ENCODE results near the gene PCDH9.

PCDH9 gene

DNA sequence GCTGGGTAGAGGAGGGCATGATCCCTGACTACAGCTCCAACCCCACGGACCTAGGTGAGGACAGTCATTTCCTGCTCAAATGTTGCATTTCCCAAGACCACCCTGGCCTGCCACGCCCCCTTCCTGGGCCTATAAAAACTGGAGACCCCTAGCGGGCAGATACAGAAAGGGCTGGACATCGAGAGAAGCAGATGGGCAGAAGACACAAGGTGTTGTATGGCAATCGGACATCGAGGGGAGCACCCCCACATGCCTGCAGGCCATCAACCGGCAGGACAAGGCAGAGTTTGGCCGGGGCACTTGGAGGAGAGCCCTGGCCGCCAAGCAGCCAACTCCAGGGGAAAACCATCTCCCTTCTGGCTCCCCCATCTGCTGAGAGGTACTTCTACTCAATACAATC is 746.4 kb downstream of the PCDH9 start:
- no peak overlapping the region for H3K27ac ChIP-seq (ENCODE audit: low read depth, low read length)
- no peak overlapping the region for H4K8ac ChIP-seq (ENCODE audit: low read depth, low read length)
- H3K23ac ChIP-seq (ENCODE audit: low read length): no peak overlapping the region
- H2BK5ac ChIP-seq (ENCODE audit: low read depth, low read length, poor library complexity): no peak overlapping the region
- no peak overlapping the region for H3K4me3 ChIP-seq (ENCODE audit: low read depth, low read length)
- no peaks in the 10 kb centered on the region for H3K4me1 ChIP-seq (ENCODE audit: control insufficient read depth in 1 of 2, insufficient read depth in 2 of 2, low read length in 2 of 2)
- no peak overlapping the region for H3K14ac ChIP-seq (ENCODE audit: low read length)
- no peaks in the 10 kb centered on the region for H3K79me1 ChIP-seq (ENCODE audit: low read length)
- H3K4me2 ChIP-seq (ENCODE audit: low read length): no peak overlapping the region
- H2AFZ ChIP-seq (ENCODE audit: insufficient read depth, low read length, poor library complexity): no peak overlapping the region
- no peak overlapping the region for H2AK5ac ChIP-seq (ENCODE audit: low read length)
- H3K4ac ChIP-seq (ENCODE audit: low read depth, low read length): no peak overlapping the region
- H3K18ac ChIP-seq (ENCODE audit: low read length): no peak overlapping the region
- no peaks in the 10 kb centered on the region for H3K79me2 ChIP-seq (ENCODE audit: control insufficient read depth, insufficient read depth, low read length, poor library complexity)
- DNase-seq: no peak
- no peaks in the 10 kb centered on the region for H3K27me3 ChIP-seq (ENCODE audit: insufficient read depth, low read length)
- H4K12ac ChIP-seq (ENCODE audit: low read depth, low read length): no peak overlapping the region
- no peak overlapping the region for H3K9ac ChIP-seq (ENCODE audit: low read length)
- no peaks in the 10 kb centered on the region for H3K36me3 ChIP-seq (ENCODE audit: control insufficient read depth in 1 of 2, insufficient read depth in 2 of 2, low read length in 2 of 2)
- H2BK120ac ChIP-seq (ENCODE audit: insufficient read depth, low read length, poor library complexity): no peak overlapping the region
- no peak overlapping the region for H4K91ac ChIP-seq (ENCODE audit: low read depth, low read length)
- no peaks in the 10 kb centered on the region for H3K9me3 ChIP-seq (ENCODE audit: insufficient read depth, low read depth, low read length)
- H2BK12ac ChIP-seq (ENCODE audit: low read length): no peak overlapping the region
- no CpG with 5 or more reads among the region's 9 CpGs for WGBS (ENCODE audit: extremely low coverage, insufficient coverage, insufficient read length)

DNA sequence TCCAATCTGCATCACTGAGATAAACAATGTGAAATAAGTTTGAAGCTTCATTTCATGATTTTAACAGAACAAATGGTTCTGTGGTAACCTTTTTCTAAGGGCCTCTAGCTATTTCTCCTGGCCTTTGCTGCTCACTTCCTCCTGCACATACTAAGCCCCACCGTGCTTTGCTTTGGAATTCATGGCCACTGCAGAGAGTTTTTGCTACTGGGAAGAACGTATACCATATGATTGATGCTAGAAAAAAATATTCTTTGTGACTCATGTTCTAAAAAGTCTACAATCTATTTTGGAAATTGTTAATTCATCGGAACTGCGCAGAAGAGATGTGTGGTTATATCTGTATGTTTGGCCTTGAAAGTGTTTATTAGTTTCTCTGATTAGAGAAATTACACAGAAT is 747.3 kb downstream of the PCDH9 start:
- no peak overlapping the region for H2AFZ ChIP-seq (ENCODE audit: insufficient read depth, low read length, poor library complexity)
- no CpG with 5 or more reads among the region's 4 CpGs for WGBS (ENCODE audit: extremely low coverage, insufficient coverage, insufficient read length)

DNA sequence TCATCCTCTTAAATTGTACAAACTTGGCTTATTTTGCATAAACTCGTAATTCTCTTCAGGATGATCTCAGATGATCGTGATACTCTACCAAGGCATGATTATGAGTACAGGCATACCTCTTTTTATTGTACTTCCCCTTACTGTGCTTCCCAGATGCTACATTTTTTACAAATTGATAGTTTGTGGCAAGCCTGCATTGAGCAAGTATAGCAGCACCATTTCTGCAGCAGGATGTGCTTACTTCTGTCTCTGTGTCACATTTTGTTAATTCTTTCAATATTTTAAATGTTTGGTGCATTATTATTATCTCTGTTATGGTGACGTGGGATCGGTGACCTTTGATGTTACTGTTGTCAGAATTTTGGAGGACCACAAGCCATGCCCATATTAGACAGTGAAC is 752.3 kb downstream of the PCDH9 start:
- H4K91ac ChIP-seq (ENCODE audit: low read depth, low read length): no peak overlapping the region
- no peak overlapping the region for H2AFZ ChIP-seq (ENCODE audit: insufficient read depth, low read length, poor library complexity)
- no peaks in the 10 kb centered on the region for H3K9me3 ChIP-seq (ENCODE audit: insufficient read depth, low read depth, low read length)
- DNase-seq: no peak
- no peak overlapping the region for H4K8ac ChIP-seq (ENCODE audit: low read depth, low read length)
- H3K4me1 ChIP-seq (ENCODE audit: control insufficient read depth in 1 of 2, insufficient read depth in 2 of 2, low read length in 2 of 2): no peaks in the 10 kb centered on the region
- no peak overlapping the region for H2BK12ac ChIP-seq (ENCODE audit: low read length)
- no peak overlapping the region for H4K12ac ChIP-seq (ENCODE audit: low read depth, low read length)
- no peak overlapping the region for H2BK120ac ChIP-seq (ENCODE audit: insufficient read depth, low read length, poor library complexity)
- no peak overlapping the region for H3K27ac ChIP-seq (ENCODE audit: low read depth, low read length)
- H3K27me3 ChIP-seq (ENCODE audit: insufficient read depth, low read length): no peaks in the 10 kb centered on the region
- no peak overlapping the region for H3K4me2 ChIP-seq (ENCODE audit: low read length)
- no peak overlapping the region for H3K4ac ChIP-seq (ENCODE audit: low read depth, low read length)
- no peak overlapping the region for H3K9ac ChIP-seq (ENCODE audit: low read length)
- no CpG with 5 or more reads among the region's 4 CpGs for WGBS (ENCODE audit: extremely low coverage, insufficient coverage, insufficient read length)
- no peaks in the 10 kb centered on the region for H3K79me1 ChIP-seq (ENCODE audit: low read length)
- no peak overlapping the region for H2AK5ac ChIP-seq (ENCODE audit: low read length)
- H3K23ac ChIP-seq (ENCODE audit: low read length): no peak overlapping the region
- H3K18ac ChIP-seq (ENCODE audit: low read length): no peak overlapping the region
- H2BK5ac ChIP-seq (ENCODE audit: low read depth, low read length, poor library complexity): no peak overlapping the region
- H3K14ac ChIP-seq (ENCODE audit: low read length): no peak overlapping the region
- H3K4me3 ChIP-seq (ENCODE audit: low read depth, low read length): no peak overlapping the region
- H3K79me2 ChIP-seq (ENCODE audit: control insufficient read depth, insufficient read depth, low read length, poor library complexity): no peaks in the 10 kb centered on the region
- no peaks in the 10 kb centered on the region for H3K36me3 ChIP-seq (ENCODE audit: control insufficient read depth in 1 of 2, insufficient read depth in 2 of 2, low read length in 2 of 2)

More for the DNA sequence above, 747.3 kb downstream of the PCDH9 start:
- Histone ChIP-seq H3K9me3 (ENCODE audit: insufficient read depth, low read depth, low read length) (no peaks in the 10 kb centered on the region), H3K79me1 (ENCODE audit: low read length) (no peaks in the 10 kb centered on the region), H2AK5ac (ENCODE audit: low read length) (no peak overlapping the region), H4K12ac (ENCODE audit: low read depth, low read length) (no peak overlapping the region), H3K27me3 (ENCODE audit: insufficient read depth, low read length) (no peaks in the 10 kb centered on the region), H3K79me2 (ENCODE audit: control insufficient read depth, insufficient read depth, low read length, poor library complexity) (no peaks in the 10 kb centered on the region), H2BK120ac (ENCODE audit: insufficient read depth, low read length, poor library complexity) (no peak overlapping the region), H3K4ac (ENCODE audit: low read depth, low read length) (no peak overlapping the region), H3K36me3 (ENCODE audit: control insufficient read depth in 1 of 2, insufficient read depth in 2 of 2, low read length in 2 of 2) (no peaks in the 10 kb centered on the region), H3K14ac (ENCODE audit: low read length) (no peak overlapping the region), H3K9ac (ENCODE audit: low read length) (no peak overlapping the region), H3K4me2 (ENCODE audit: low read length) (no peak overlapping the region), H4K91ac (ENCODE audit: low read depth, low read length) (no peak overlapping the region), H3K23ac (ENCODE audit: low read length) (no peak overlapping the region), H3K18ac (ENCODE audit: low read length) (no peak overlapping the region), H4K8ac (ENCODE audit: low read depth, low read length) (no peak overlapping the region), H2BK5ac (ENCODE audit: low read depth, low read length, poor library complexity) (no peak overlapping the region), H3K4me3 (ENCODE audit: low read depth, low read length) (no peak overlapping the region), H3K27ac (ENCODE audit: low read depth, low read length) (no peak overlapping the region), H2BK12ac (ENCODE audit: low read length) (no peak overlapping the region), H3K4me1 (ENCODE audit: control insufficient read depth in 1 of 2, insufficient read depth in 2 of 2, low read length in 2 of 2) (no peaks in the 10 kb centered on the region)
- no peak for DNase-seq

DNA sequence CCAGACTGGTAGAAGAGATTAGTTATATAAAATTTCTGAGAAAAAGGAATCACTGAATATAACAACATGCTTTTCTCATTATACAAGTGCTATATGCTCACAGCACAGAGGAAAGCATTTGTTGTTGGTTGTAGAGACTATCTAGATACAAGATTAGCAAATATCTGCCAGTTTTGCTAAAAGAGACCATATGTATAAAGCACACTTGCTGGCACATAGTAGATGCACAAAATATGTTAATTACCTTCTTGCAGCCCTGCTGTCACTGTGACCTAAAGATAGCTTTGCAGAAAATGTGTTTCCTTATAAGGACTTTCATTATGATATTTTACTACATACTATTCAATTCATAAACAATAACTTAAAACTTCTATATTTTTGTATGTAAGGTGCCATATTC is 755.1 kb downstream of the PCDH9 start:
- Histone ChIP-seq H3K79me2 (ENCODE audit: control insufficient read depth, insufficient read depth, low read length, poor library complexity) (no peaks in the 10 kb centered on the region), H3K18ac (ENCODE audit: low read length) (no peak overlapping the region), H3K9ac (ENCODE audit: low read length) (no peak overlapping the region), H3K4me3 (ENCODE audit: low read depth, low read length) (no peak overlapping the region), H3K79me1 (ENCODE audit: low read length) (no peaks in the 10 kb centered on the region), H4K91ac (ENCODE audit: low read depth, low read length) (no peak overlapping the region), H3K4me2 (ENCODE audit: low read length) (no peak overlapping the region), H3K4ac (ENCODE audit: low read depth, low read length) (no peak overlapping the region), H3K23ac (ENCODE audit: low read length) (no peak overlapping the region), H3K9me3 (ENCODE audit: insufficient read depth, low read depth, low read length) (no peaks in the 10 kb centered on the region), H4K8ac (ENCODE audit: low read depth, low read length) (no peak overlapping the region), H2BK12ac (ENCODE audit: low read length) (no peak overlapping the region), H3K27ac (ENCODE audit: low read depth, low read length) (no peak overlapping the region), H3K27me3 (ENCODE audit: insufficient read depth, low read length) (no peaks in the 10 kb centered on the region), H3K36me3 (ENCODE audit: control insufficient read depth in 1 of 2, insufficient read depth in 2 of 2, low read length in 2 of 2) (no peaks in the 10 kb centered on the region), H4K12ac (ENCODE audit: low read depth, low read length) (no peak overlapping the region), H2BK5ac (ENCODE audit: low read depth, low read length, poor library complexity) (no peak overlapping the region), H3K14ac (ENCODE audit: low read length) (no peak overlapping the region), H2AK5ac (ENCODE audit: low read length) (no peak overlapping the region), H3K4me1 (ENCODE audit: control insufficient read depth in 1 of 2, insufficient read depth in 2 of 2, low read length in 2 of 2) (no peaks in the 10 kb centered on the region), H2BK120ac (ENCODE audit: insufficient read depth, low read length, poor library complexity) (no peak overlapping the region), H2AFZ (ENCODE audit: insufficient read depth, low read length, poor library complexity) (no peak overlapping the region)
- no peak for DNase-seq

DNA sequence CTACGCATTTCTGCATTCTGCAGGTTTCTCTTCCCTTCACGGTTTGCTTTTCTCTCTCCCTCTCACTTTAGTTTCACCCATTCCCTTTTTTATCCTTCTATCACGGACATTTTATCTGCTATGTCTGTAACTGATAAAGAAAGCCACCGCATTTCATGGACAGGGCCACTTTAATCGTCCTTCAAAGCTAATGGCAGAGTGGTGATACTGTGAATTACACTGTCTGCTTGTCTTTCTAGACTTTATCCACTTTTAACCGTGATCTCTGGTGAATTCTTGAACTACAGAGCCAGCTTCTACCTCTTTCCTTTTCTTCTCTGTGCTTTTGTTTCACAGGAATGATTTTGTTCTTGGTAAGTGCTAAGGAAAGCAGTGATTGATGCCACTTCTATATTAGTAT is 760.4 kb downstream of the PCDH9 start:
- Histone ChIP-seq H4K12ac (ENCODE audit: low read depth, low read length) (no peak overlapping the region), H3K9ac (ENCODE audit: low read length) (no peak overlapping the region), H3K4me1 (ENCODE audit: control insufficient read depth in 1 of 2, insufficient read depth in 2 of 2, low read length in 2 of 2) (no peaks in the 10 kb centered on the region), H3K14ac (ENCODE audit: low read length) (no peak overlapping the region), H3K36me3 (ENCODE audit: control insufficient read depth in 1 of 2, insufficient read depth in 2 of 2, low read length in 2 of 2) (no peaks in the 10 kb centered on the region), H3K4me2 (ENCODE audit: low read length) (no peak overlapping the region), H3K4ac (ENCODE audit: low read depth, low read length) (no peak overlapping the region), H2BK5ac (ENCODE audit: low read depth, low read length, poor library complexity) (no peak overlapping the region), H3K79me1 (ENCODE audit: low read length) (no peaks in the 10 kb centered on the region), H2AK5ac (ENCODE audit: low read length) (no peak overlapping the region), H2BK12ac (ENCODE audit: low read length) (no peak overlapping the region), H3K27me3 (ENCODE audit: insufficient read depth, low read length) (no peaks in the 10 kb centered on the region), H3K27ac (ENCODE audit: low read depth, low read length) (no peak overlapping the region), H3K9me3 (ENCODE audit: insufficient read depth, low read depth, low read length) (no peaks in the 10 kb centered on the region), H2BK120ac (ENCODE audit: insufficient read depth, low read length, poor library complexity) (no peak overlapping the region), H3K18ac (ENCODE audit: low read length) (no peak overlapping the region), H2AFZ (ENCODE audit: insufficient read depth, low read length, poor library complexity) (no peak overlapping the region), H3K23ac (ENCODE audit: low read length) (no peak overlapping the region), H3K79me2 (ENCODE audit: control insufficient read depth, insufficient read depth, low read length, poor library complexity) (no peaks in the 10 kb centered on the region), H4K8ac (ENCODE audit: low read depth, low read length) (no peak overlapping the region), H3K4me3 (ENCODE audit: low read depth, low read length) (no peak overlapping the region), H4K91ac (ENCODE audit: low read depth, low read length) (no peak overlapping the region)
- WGBS (ENCODE audit: extremely low coverage, insufficient coverage, insufficient read length): no CpG with 5 or more reads among the region's 6 CpGs
- no peak for DNase-seq

Data from trophoblast cell (in vitro differentiated cells and primary cell).